IMR-90 (cell line): Measurements from ENCODE around the gene GABRA6.

Source experiments
- BHLHE40 ChIP-seq: fragments of 150-350 bp; IDR thresholded peaks from 2 replicates; pipeline ENCODE4 v1.6.1; 2016; ENCODE audit warnings: mild to moderate bottlenecking, low read depth, low read length
- CEBPB ChIP-seq: IDR thresholded peaks from 2 replicates; pipeline ENCODE4 v1.6.1; 2012; ENCODE audit warnings: low read depth, low read length, improper control_type of control experiment
- CTCF ChIP-seq: conservative IDR thresholded peaks from 2 replicates; pipeline ENCODE4 v1.5.1; 2012; ENCODE audit warnings: mild to moderate bottlenecking, low read depth, low read length, improper control_type of control experiment
- FOS ChIP-seq: fragments of 150-350 bp; IDR thresholded peaks from 2 replicates; pipeline ENCODE4 v1.6.1; 2016; ENCODE audit warnings: low read depth, low read length
- MAZ ChIP-seq: IDR thresholded peaks from 2 replicates; pipeline ENCODE4 v1.6.1; 2012; ENCODE audit warnings: low read depth, mild to moderate bottlenecking, low read length, improper control_type of control experiment, moderate library complexity, borderline replicate concordance
- MXI1 ChIP-seq: IDR thresholded peaks from 2 replicates; pipeline ENCODE4 v1.6.1; 2012; ENCODE audit warnings: low read depth, mild to moderate bottlenecking, low read length, moderate library complexity, borderline replicate concordance
- POLR2A ChIP-seq: IDR thresholded peaks from 2 replicates; pipeline ENCODE4 v1.6.1; 2012; ENCODE audit warnings: mild to moderate bottlenecking, low read depth, low read length
- RAD21 ChIP-seq: IDR thresholded peaks from 2 replicates; pipeline ENCODE4 v1.6.1; 2012; ENCODE audit warnings: low read length, improper control_type of control experiment
- RCOR1 ChIP-seq: IDR thresholded peaks from 2 replicates; pipeline ENCODE4 v1.6.1; 2012; ENCODE audit warnings: mild to moderate bottlenecking, low read length, improper control_type of control experiment; ENCODE audit not compliant: insufficient replicate concordance
- RFX5 ChIP-seq: IDR thresholded peaks from 2 replicates; pipeline ENCODE4 v1.8.0; 2012; ENCODE audit warnings: low read depth, mild to moderate bottlenecking, low read length, moderate library complexity
- SMC3 ChIP-seq: fragments of 150-350 bp; IDR thresholded peaks from 2 replicates; pipeline ENCODE4 v1.6.1; 2016; ENCODE audit warnings: low read depth, mild to moderate bottlenecking, antibody characterized with exemption, low read length, moderate library complexity
- TF ChIP-seq, protein P1 (sequence below): fragments of 150-350 bp; IDR thresholded peaks from 2 replicates; pipeline ENCODE4 v1.6.1; 2016; ENCODE audit warnings: low read depth, mild to moderate bottlenecking, low read length, moderate library complexity, borderline replicate concordance
- TF ChIP-seq, protein P2 (sequence below): fragments of 150-350 bp; IDR thresholded peaks from 2 replicates; pipeline ENCODE4 v1.6.1; 2017; ENCODE audit warnings: mild to moderate bottlenecking, antibody characterized with exemption, low read length, low read depth

- TF ChIP-seq POLR2A (no peak), RAD21 (no peak), CTCF (no peak), MAZ (no peak), FOS (no peak), CEBPB (no peak), MXI1 (no peak), SMC3 (no peak), RFX5 (no peak), BHLHE40 (no peak), RCOR1 (no peak)
- TF ChIP-seq, protein P1, sequence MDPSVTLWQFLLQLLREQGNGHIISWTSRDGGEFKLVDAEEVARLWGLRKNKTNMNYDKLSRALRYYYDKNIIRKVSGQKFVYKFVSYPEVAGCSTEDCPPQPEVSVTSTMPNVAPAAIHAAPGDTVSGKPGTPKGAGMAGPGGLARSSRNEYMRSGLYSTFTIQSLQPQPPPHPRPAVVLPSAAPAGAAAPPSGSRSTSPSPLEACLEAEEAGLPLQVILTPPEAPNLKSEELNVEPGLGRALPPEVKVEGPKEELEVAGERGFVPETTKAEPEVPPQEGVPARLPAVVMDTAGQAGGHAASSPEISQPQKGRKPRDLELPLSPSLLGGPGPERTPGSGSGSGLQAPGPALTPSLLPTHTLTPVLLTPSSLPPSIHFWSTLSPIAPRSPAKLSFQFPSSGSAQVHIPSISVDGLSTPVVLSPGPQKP, result no peak
- TF ChIP-seq, protein P2, sequence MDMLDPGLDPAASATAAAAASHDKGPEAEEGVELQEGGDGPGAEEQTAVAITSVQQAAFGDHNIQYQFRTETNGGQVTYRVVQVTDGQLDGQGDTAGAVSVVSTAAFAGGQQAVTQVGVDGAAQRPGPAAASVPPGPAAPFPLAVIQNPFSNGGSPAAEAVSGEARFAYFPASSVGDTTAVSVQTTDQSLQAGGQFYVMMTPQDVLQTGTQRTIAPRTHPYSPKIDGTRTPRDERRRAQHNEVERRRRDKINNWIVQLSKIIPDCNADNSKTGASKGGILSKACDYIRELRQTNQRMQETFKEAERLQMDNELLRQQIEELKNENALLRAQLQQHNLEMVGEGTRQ, result no peak
Measured at GRCh38 chr5:161687316-161687715, 1.8 kb downstream of the GABRA6 start.
